Fibroblast of lung (primary cell): Measurements from ENCODE around the gene CREM. TPM values are rescaled to one million over a fixed set of nuclear protein-coding genes. Genes with fewer than 3 reads are reported as not detected.

Experiments used
- DNase-seq, 2 donors: peaks; one replicate each; pipeline versions ENCODE4 v3.0.0 to v3.0.0-alpha.2; 2010; ENCODE audit warnings: low read depth in 2 of 2
- H2AFZ ChIP-seq: 2 replicates; pipeline ENCODE4 v1.5.1; 2012; ENCODE audit warnings: low read length, control low read depth, inconsistent platforms
- H3K27ac ChIP-seq: 2 replicates; pipeline ENCODE4 v1.5.1; 2011; ENCODE audit warnings: low read length, control low read depth; ENCODE audit not compliant: insufficient read depth
- H3K27me3 ChIP-seq: 2 replicates; pipeline ENCODE4 v1.5.1; 2011; ENCODE audit warnings: mild to moderate bottlenecking, low read length; ENCODE audit not compliant: control insufficient read depth, insufficient read depth
- H3K36me3 ChIP-seq: 2 replicates; pipeline ENCODE4 v1.5.1; 2011; ENCODE audit warnings: low read length; ENCODE audit not compliant: control insufficient read depth, insufficient read depth
- H3K4me1 ChIP-seq: 2 replicates; pipeline ENCODE4 v1.5.1; 2011; ENCODE audit warnings: low read length; ENCODE audit not compliant: control insufficient read depth, insufficient read depth; ENCODE audit errors: extremely low read depth
- H3K4me2 ChIP-seq: 2 replicates; pipeline ENCODE4 v1.5.1; 2011; ENCODE audit warnings: low read length, control low read depth; ENCODE audit not compliant: insufficient read depth; ENCODE audit errors: extremely low read depth
- H3K4me3 ChIP-seq, 4 experiments: fragments of 200-600 bp in 1 of 4; sonication (generic) in 1 of 4; replicated peaks in 1 of 4; 2 replicates each; pipeline ENCODE4 v1.5.1; 2011 to 2016; ENCODE audit warnings: low read length in 4 of 4, low read depth in 3 of 4, mild to moderate bottlenecking in 3 of 4, control low read depth in 2 of 4, inconsistent platforms in 1 of 4, mixed read lengths in 1 of 4; ENCODE audit not compliant: insufficient read depth in 1 of 4; ENCODE audit errors: control extremely low read depth in 1 of 4
- H3K79me2 ChIP-seq: 2 replicates; pipeline ENCODE4 v1.5.1; 2012; ENCODE audit warnings: mild to moderate bottlenecking, low read length, inconsistent platforms; ENCODE audit not compliant: control insufficient read depth, insufficient read depth
- H3K9ac ChIP-seq: 2 replicates; pipeline ENCODE4 v1.5.1; 2011; ENCODE audit warnings: mild to moderate bottlenecking, low read length, control low read depth; ENCODE audit not compliant: insufficient read depth
- H3K9me3 ChIP-seq: 2 replicates; pipeline ENCODE4 v1.5.1; 2012; ENCODE audit warnings: low read depth, low read length; ENCODE audit not compliant: control insufficient read depth, insufficient read depth
- H4K20me1 ChIP-seq: 2 replicates; pipeline ENCODE4 v1.5.1; 2011; ENCODE audit warnings: low read length; ENCODE audit not compliant: control insufficient read depth, insufficient read depth; ENCODE audit errors: extremely low read depth
- CTCF ChIP-seq, 2 donors: IDR thresholded peaks in 1 of 2; conservative IDR thresholded peaks in 1 of 2; 1 replicate in 1 of 2; 2 replicates in 1 of 2; pipeline ENCODE4 v1.5.1; 2011 to 2012; ENCODE audit warnings: low read length in 2 of 2, control low read depth in 1 of 2, inconsistent platforms in 1 of 2, low read depth in 1 of 2, mild to moderate bottlenecking in 1 of 2
- EZH2 ChIP-seq: IDR thresholded peaks from 2 replicates; pipeline ENCODE4 v1.5.1; 2012; ENCODE audit warnings: low read length, control low read depth, mild to moderate bottlenecking; ENCODE audit errors: missing control alignments
- polyA plus RNA-seq, 2 donors: library from polyadenylated mRNA; depleted of rRNA in 1 of 2; stranded (reverse) in 1 of 2; unstranded in 1 of 2; fragments of >200 nt; gene quantifications; 2 replicates each; pipeline ENCODE4 v1.2.1, GENCODE V29; 2011 to 2012; ENCODE audit warnings: missing spikeins in 1 of 2
- total RNA-seq: library from RNA; depleted of rRNA; stranded (reverse); fragments of >200 nt; gene quantifications from 2 replicates; pipeline ENCODE4 v1.2.1, GENCODE V29; 2014

CREM gene
- total and polyA plus RNA-seq, 2 donors (not counting 1 experiment from before 2014, with no cell fraction given): 29.9 to 32.1 TPM

GRCh38 chr10:35257057-35257983, 130.7 kb downstream of the CREM start:
- DNase-seq: no peak
- TF ChIP-seq EZH2 (no peak), CTCF (conservative IDR thresholded peaks at IDR 0.05 in 1 of 2, IDR thresholded peaks at IDR 0.05 in 1 of 2; ENCODE audit: low read depth in 1 of 2, low read length in 2 of 2) (no peak)
- Histone ChIP-seq H4K20me1 (no peaks in the 10 kb centered on the region), H3K27me3 (no peaks in the 10 kb centered on the region), H3K4me1 (peaks cover 5% of the 10 kb centered on the region), H2AFZ (no peak overlapping the region), H3K4me2 (no peak overlapping the region), H3K9me3 (no peaks in the 10 kb centered on the region), H3K79me2 (no peaks in the 10 kb centered on the region), H3K36me3 (no peaks in the 10 kb centered on the region), H3K9ac (no peak overlapping the region), H3K4me3 (no peak overlapping the region), H3K27ac (no peak overlapping the region)

GRCh38 chr10:35259769-35260397, 133.2 kb downstream of the CREM start:
- H3K79me2 ChIP-seq: no peaks in the 10 kb centered on the region
- peak overlapping the region; percentile 67 for H2AFZ ChIP-seq
- no peaks in the 10 kb centered on the region for H3K27me3 ChIP-seq
- H3K4me2 ChIP-seq: peak overlapping the region; percentile 41
- H3K4me1 ChIP-seq: peaks cover 5% of the 10 kb centered on the region
- H3K9me3 ChIP-seq: no peaks in the 10 kb centered on the region
- H3K9ac ChIP-seq: no peak overlapping the region
- H4K20me1 ChIP-seq: no peaks in the 10 kb centered on the region
- DNase-seq: peak; percentile 83 to 98
- TF ChIP-seq EZH2 (no peak), CTCF (conservative IDR thresholded peaks at IDR 0.05 in 1 of 2, IDR thresholded peaks at IDR 0.05 in 1 of 2; ENCODE audit: low read depth in 1 of 2, low read length in 2 of 2) (no peak)
- no peaks in the 10 kb centered on the region for H3K36me3 ChIP-seq
- peak overlapping the region; percentile 58 for H3K27ac ChIP-seq
- H3K4me3 ChIP-seq: no peak overlapping the region

- H3K27ac ChIP-seq: no peak overlapping the region
- H4K20me1 ChIP-seq: no peaks in the 10 kb centered on the region
- no peak for TF ChIP-seq EZH2
- TF ChIP-seq CTCF (conservative IDR thresholded peaks at IDR 0.05 in 1 of 2, IDR thresholded peaks at IDR 0.05 in 1 of 2; ENCODE audit: low read depth in 1 of 2, low read length in 2 of 2): no peak
- H3K36me3 ChIP-seq: no peaks in the 10 kb centered on the region
- H3K4me3 ChIP-seq: no peak overlapping the region
- no peak overlapping the region for H3K4me2 ChIP-seq
- no peak overlapping the region for H3K9ac ChIP-seq
- DNase-seq: no peak
- no peak overlapping the region for H2AFZ ChIP-seq
- H3K79me2 ChIP-seq: no peaks in the 10 kb centered on the region
- H3K9me3 ChIP-seq: no peaks in the 10 kb centered on the region
- peaks cover 5% of the 10 kb centered on the region for H3K4me1 ChIP-seq
- H3K27me3 ChIP-seq: no peaks in the 10 kb centered on the region
Observed at GRCh38 chr10:35262436-35262835, 135.8 kb downstream of the CREM start.
